CD4-positive, alpha-beta T cell treated with Interleukin-4 for 4 hours (primary cell): Measurements from ENCODE around the gene FARP2.
A peak's percentile ranks its signal among the peaks of the same experiment; 100 is the strongest.

ENCODE experiments used
- DNase-seq: peaks from one replicate; pipeline ENCODE4 v3.0.0-alpha.2; 2020

Gene FARP2

GRCh38 chr2:241535871-241536655 lies 180.0 kb downstream of the FARP2 start:
- DNase-seq, result no peak

GRCh38 chr2:241538838-241539615 lies 182.9 kb downstream of the FARP2 start:
- DNase-seq, result no peak

GRCh38 chr2:241539616-241540374 lies 183.7 kb downstream of the FARP2 start:
- DNase-seq, result no peak

- no peak for DNase-seq
Measured at GRCh38 chr2:241540401-241540770, 184.3 kb downstream of the FARP2 start.

GRCh38 chr2:241540771-241541561 lies 184.9 kb downstream of the FARP2 start:
- DNase-seq, result peak; percentile 10

GRCh38 chr2:241541564-241542277 lies 185.6 kb downstream of the FARP2 start:
- no peak for DNase-seq

- DNase-seq, result no peak
Measured at GRCh38 chr2:241542278-241542605, 186.2 kb downstream of the FARP2 start.
